ENCODE results near the gene EXOC6B. TPM values are rescaled to one million over a fixed set of nuclear protein-coding genes. Genes with fewer than 3 reads are reported as not detected.

Gene EXOC6B
- total RNA-seq, 2 donors from 2014 or later = 10.8 to 12.8 TPM

- H3K27ac Mint-ChIP-seq = no peak overlapping the region
- H3K27me3 Mint-ChIP-seq = no peaks in the 10 kb centered on the region
- peaks cover 6% of the 10 kb centered on the region for H3K9me3 Mint-ChIP-seq
Measured at GRCh38 chr2:72340665-72341064, 485.2 kb downstream of the EXOC6B start.

GRCh38 chr2:72338076-72338475, 487.8 kb downstream of the EXOC6B start:
- Mint-ChIP-seq H3K36me3 (no peaks in the 10 kb centered on the region), H3K27me3 (no peaks in the 10 kb centered on the region), H3K9me3 (peaks cover 6% of the 10 kb centered on the region), H3K4me1 (ENCODE audit: low read depth in 2 of 2) (no peaks in the 10 kb centered on the region), H3K4me3 (no peak overlapping the region), H3K27ac (no peak overlapping the region)
- ATAC-seq (no peak), DNase-seq (ENCODE audit: low spot score) (no peak)

More at GRCh38 chr2:72340665-72341064, 485.2 kb downstream of the EXOC6B start:
- Mint-ChIP-seq H3K4me3 (no peak overlapping the region), H3K36me3 (no peaks in the 10 kb centered on the region), H3K4me1 (ENCODE audit: low read depth in 2 of 2) (no peaks in the 10 kb centered on the region)
- DNase-seq (ENCODE audit: low spot score) (no peak), ATAC-seq (no peak)

- H3K27ac Mint-ChIP-seq = no peak overlapping the region
- ATAC-seq (no peak), DNase-seq (ENCODE audit: low spot score) (no peak)
- H3K27me3 Mint-ChIP-seq = no peaks in the 10 kb centered on the region
- no peaks in the 10 kb centered on the region for H3K36me3 Mint-ChIP-seq
- H3K4me1 Mint-ChIP-seq (ENCODE audit: low read depth in 2 of 2) = no peaks in the 10 kb centered on the region
- H3K4me3 Mint-ChIP-seq = no peak overlapping the region
- peaks cover 3% of the 10 kb centered on the region for H3K9me3 Mint-ChIP-seq
Measured at GRCh38 chr2:72332720-72333119, 493.1 kb downstream of the EXOC6B start.

- no peaks in the 10 kb centered on the region for H3K36me3 Mint-ChIP-seq
- no peak overlapping the region for H3K27ac Mint-ChIP-seq
- H3K27me3 Mint-ChIP-seq = no peaks in the 10 kb centered on the region
- no peaks in the 10 kb centered on the region for H3K4me1 Mint-ChIP-seq (ENCODE audit: low read depth in 2 of 2)
- peaks cover 3% of the 10 kb centered on the region for H3K9me3 Mint-ChIP-seq
- H3K4me3 Mint-ChIP-seq = no peak overlapping the region
- no peak for DNase-seq (ENCODE audit: low spot score)
- no peak for ATAC-seq
Measured at GRCh38 chr2:72330652-72331051, 495.2 kb downstream of the EXOC6B start.

GRCh38 chr2:72326759-72327158, 499.1 kb downstream of the EXOC6B start:
- no peak for ATAC-seq
- Mint-ChIP-seq H3K36me3 (no peaks in the 10 kb centered on the region), H3K9me3 (peaks cover 5% of the 10 kb centered on the region), H3K4me3 (no peak overlapping the region), H3K27ac (no peak overlapping the region), H3K4me1 (ENCODE audit: low read depth in 2 of 2) (no peaks in the 10 kb centered on the region), H3K27me3 (no peaks in the 10 kb centered on the region)
- peak; percentile 55 for DNase-seq (ENCODE audit: low spot score)

- H3K27ac Mint-ChIP-seq = no peak overlapping the region
- H3K4me1 Mint-ChIP-seq (ENCODE audit: low read depth in 2 of 2) = no peaks in the 10 kb centered on the region
- no peak overlapping the region for H3K4me3 Mint-ChIP-seq
- H3K27me3 Mint-ChIP-seq = no peaks in the 10 kb centered on the region
- peaks cover 8% of the 10 kb centered on the region for H3K9me3 Mint-ChIP-seq
- no peaks in the 10 kb centered on the region for H3K36me3 Mint-ChIP-seq
- ATAC-seq = no peak
- no peak for DNase-seq (ENCODE audit: low spot score)
Measured at GRCh38 chr2:72325592-72326422, 500.0 kb downstream of the EXOC6B start.

GRCh38 chr2:72316774-72317173, 509.1 kb downstream of the EXOC6B start:
- no peak overlapping the region for H3K27ac Mint-ChIP-seq
- no peaks in the 10 kb centered on the region for H3K4me1 Mint-ChIP-seq (ENCODE audit: low read depth in 2 of 2)
- ATAC-seq = no peak
- no peak overlapping the region for H3K4me3 Mint-ChIP-seq
- no peaks in the 10 kb centered on the region for H3K27me3 Mint-ChIP-seq
- peaks cover 9% of the 10 kb centered on the region for H3K9me3 Mint-ChIP-seq
- no peaks in the 10 kb centered on the region for H3K36me3 Mint-ChIP-seq
- DNase-seq (ENCODE audit: low spot score) = no peak

GRCh38 chr2:72300147-72300684, 525.6 kb downstream of the EXOC6B start:
- peaks cover 21% of the 10 kb centered on the region for H3K36me3 Mint-ChIP-seq
- no peak overlapping the region for H3K4me3 Mint-ChIP-seq
- H3K27ac Mint-ChIP-seq = no peak overlapping the region
- peaks cover 23% of the 10 kb centered on the region for H3K9me3 Mint-ChIP-seq
- DNase-seq (ENCODE audit: low spot score) (no peak), ATAC-seq (no peak)
- H3K27me3 Mint-ChIP-seq = no peaks in the 10 kb centered on the region
- H3K4me1 Mint-ChIP-seq (ENCODE audit: low read depth in 2 of 2) = no peaks in the 10 kb centered on the region

- Mint-ChIP-seq H3K27ac (no peak overlapping the region), H3K4me1 (ENCODE audit: low read depth in 2 of 2) (no peaks in the 10 kb centered on the region), H3K36me3 (peaks cover 5% of the 10 kb centered on the region), H3K9me3 (peaks cover 7% of the 10 kb centered on the region), H3K4me3 (no peak overlapping the region), H3K27me3 (no peaks in the 10 kb centered on the region)
- DNase-seq (ENCODE audit: low spot score) (no peak), ATAC-seq (no peak)
Measured at GRCh38 chr2:72293620-72294019, 532.2 kb downstream of the EXOC6B start.

GRCh38 chr2:72292433-72292832, 533.4 kb downstream of the EXOC6B start:
- no peaks in the 10 kb centered on the region for H3K27me3 Mint-ChIP-seq
- no peaks in the 10 kb centered on the region for H3K4me1 Mint-ChIP-seq (ENCODE audit: low read depth in 2 of 2)
- no peak overlapping the region for H3K4me3 Mint-ChIP-seq
- ATAC-seq (no peak), DNase-seq (ENCODE audit: low spot score) (no peak)
- H3K9me3 Mint-ChIP-seq = peaks cover 3% of the 10 kb centered on the region
- no peak overlapping the region for H3K27ac Mint-ChIP-seq
- peaks cover under 1% of the 10 kb centered on the region for H3K36me3 Mint-ChIP-seq

- Mint-ChIP-seq H3K36me3 (no peaks in the 10 kb centered on the region), H3K9me3 (no peaks in the 10 kb centered on the region), H3K4me1 (ENCODE audit: low read depth in 2 of 2) (no peaks in the 10 kb centered on the region), H3K4me3 (no peak overlapping the region), H3K27ac (no peak overlapping the region), H3K27me3 (no peaks in the 10 kb centered on the region)
- ATAC-seq (no peak), DNase-seq (ENCODE audit: low spot score) (no peak)
Measured at GRCh38 chr2:72291059-72291458, 534.8 kb downstream of the EXOC6B start.

GRCh38 chr2:72289736-72290135, 536.1 kb downstream of the EXOC6B start:
- Mint-ChIP-seq H3K4me3 (no peak overlapping the region), H3K9me3 (no peaks in the 10 kb centered on the region), H3K27ac (no peak overlapping the region), H3K36me3 (no peaks in the 10 kb centered on the region), H3K4me1 (ENCODE audit: low read depth in 2 of 2) (no peaks in the 10 kb centered on the region), H3K27me3 (no peaks in the 10 kb centered on the region)
- no peak for DNase-seq (ENCODE audit: low spot score)
- ATAC-seq = no peak

GRCh38 chr2:72289283-72289682, 536.5 kb downstream of the EXOC6B start:
- no peak overlapping the region for H3K4me3 Mint-ChIP-seq
- H3K4me1 Mint-ChIP-seq (ENCODE audit: low read depth in 2 of 2) = no peaks in the 10 kb centered on the region
- DNase-seq (ENCODE audit: low spot score) = no peak
- H3K9me3 Mint-ChIP-seq = no peaks in the 10 kb centered on the region
- ATAC-seq = no peak
- H3K36me3 Mint-ChIP-seq = no peaks in the 10 kb centered on the region
- H3K27me3 Mint-ChIP-seq = no peaks in the 10 kb centered on the region
- no peak overlapping the region for H3K27ac Mint-ChIP-seq

GRCh38 chr2:72278046-72278445, 547.8 kb downstream of the EXOC6B start:
- no peak overlapping the region for H3K27ac Mint-ChIP-seq
- no peaks in the 10 kb centered on the region for H3K36me3 Mint-ChIP-seq
- peaks cover 7% of the 10 kb centered on the region for H3K9me3 Mint-ChIP-seq
- DNase-seq (ENCODE audit: low spot score) = no peak
- H3K27me3 Mint-ChIP-seq = no peaks in the 10 kb centered on the region
- ATAC-seq = no peak
- no peak overlapping the region for H3K4me3 Mint-ChIP-seq
- no peaks in the 10 kb centered on the region for H3K4me1 Mint-ChIP-seq (ENCODE audit: low read depth in 2 of 2)
